ENCODE data around the gene PTK7.

Gene PTK7

GRCh38 chr6:43170931-43171706, 95.0 kb downstream of the PTK7 start, which contains the start of gene SRF:
SRF (plus strand) TSS chr6:43171269; CDS start chr6:43171657, 388 bp downstream.
- WGBS, result under 1% methylated on average over 62 of the region's 83 CpGs
- Histone ChIP-seq H3K4me1 (ENCODE audit: control insufficient read depth, insufficient read depth, low read depth, low read length) (peaks cover 26% of the 10 kb centered on the region), H2BK12ac (ENCODE audit: low read length in 2 of 2) (peak within 1 kb of the TSS in 1 of 2 experiments; percentile 76)

GRCh38 chr6:43171707-43172103, 95.6 kb downstream of the PTK7 start:
- H2BK5ac ChIP-seq (ENCODE audit: low read depth, low read length, poor library complexity, severe bottlenecking), result peak overlapping the region; percentile 96
- H4K8ac ChIP-seq (ENCODE audit: low read length), result peak overlapping the region; percentile 88
- peak overlapping the region; percentile 83 for H3K27ac ChIP-seq (ENCODE audit: low read length, poor library complexity, severe bottlenecking)
- H2BK120ac ChIP-seq (ENCODE audit: low read depth, low read length), result peak overlapping the region; percentile 97
- H2BK12ac ChIP-seq (ENCODE audit: low read length in 2 of 2), result no peak overlapping the region
- peak overlapping the region; percentile 100 for H2BK15ac ChIP-seq (ENCODE audit: low read depth, poor library complexity, severe bottlenecking)
- H2AK5ac ChIP-seq (ENCODE audit: low read length, severe bottlenecking), result peak overlapping the region; percentile 58
- 1% methylated on average over 39 of the region's 57 CpGs for WGBS
- peak overlapping the region; percentile 73 for H2AFZ ChIP-seq (ENCODE audit: low read depth, low read length)
- H4K91ac ChIP-seq (ENCODE audit: low read length), result peak overlapping the region; percentile 96
- no peaks in the 10 kb centered on the region for H3K27me3 ChIP-seq (ENCODE audit: control insufficient read depth in 1 of 2, insufficient read depth in 1 of 2, low read length in 2 of 2)
- H3K18ac ChIP-seq (ENCODE audit: low read depth in 1 of 2, low read length in 2 of 2), result peak overlapping the region; percentile 89 to 95
- H3K36me3 ChIP-seq (ENCODE audit: control insufficient read depth in 1 of 2, insufficient read depth in 2 of 2, low read depth in 1 of 2, low read length in 2 of 2), result peaks cover 18% of the 10 kb centered on the region in 2 experiments
- peak overlapping the region; percentile 90 for H3K4me3 ChIP-seq (ENCODE audit: insufficient read depth in 1 of 2, low read depth in 1 of 2, low read length in 2 of 2)
- peak overlapping the region; percentile 74 to 95 for H3K14ac ChIP-seq (ENCODE audit: low read length in 2 of 2)
- peak overlapping the region; percentile 94 for H3K9ac ChIP-seq (ENCODE audit: low read length)
- H3K23ac ChIP-seq (ENCODE audit: low read length in 2 of 2), result peak overlapping the region in 1 of 2 experiments; percentile 92
- peak overlapping the region; percentile 89 to 95 for H3K4ac ChIP-seq (ENCODE audit: low read depth in 1 of 2, low read length in 2 of 2)
- peaks cover 12% of the 10 kb centered on the region for H3K79me1 ChIP-seq (replicated peaks; ENCODE audit: low read length, poor library complexity, severe bottlenecking)
- no peak for DNase-seq
- H3K4me2 ChIP-seq (ENCODE audit: low read length, poor library complexity, severe bottlenecking), result peak overlapping the region; percentile 80
- peaks cover 29% of the 10 kb centered on the region for H3K4me1 ChIP-seq (ENCODE audit: control insufficient read depth, insufficient read depth, low read depth, low read length)
- H3K9me3 ChIP-seq (ENCODE audit: control insufficient read depth, low read length), result no peaks in the 10 kb centered on the region

More at GRCh38 chr6:43170931-43171706, 95.0 kb downstream of the PTK7 start, which contains the start of gene SRF:
- Histone ChIP-seq H2BK5ac (ENCODE audit: low read depth, low read length, poor library complexity, severe bottlenecking) (peak within 1 kb of the TSS; percentile 96), H3K14ac (ENCODE audit: low read length in 2 of 2) (peak within 1 kb of the TSS; percentile 74 to 95), H3K23ac (ENCODE audit: low read length in 2 of 2) (peak within 1 kb of the TSS in 1 of 2 experiments; percentile 92), H3K27me3 (ENCODE audit: control insufficient read depth in 1 of 2, insufficient read depth in 1 of 2, low read length in 2 of 2) (no peaks in the 10 kb centered on the region), H3K36me3 (ENCODE audit: control insufficient read depth in 1 of 2, insufficient read depth in 2 of 2, low read depth in 1 of 2, low read length in 2 of 2) (peaks cover 12% of the 10 kb centered on the region in 2 experiments), H4K8ac (ENCODE audit: low read length) (peak within 1 kb of the TSS; percentile 88), H2AK5ac (ENCODE audit: low read length, severe bottlenecking) (peak within 1 kb of the TSS; percentile 58), H3K27ac (ENCODE audit: low read length, poor library complexity, severe bottlenecking) (peak within 1 kb of the TSS; percentile 97), H3K4ac (ENCODE audit: low read depth in 1 of 2, low read length in 2 of 2) (peak within 1 kb of the TSS; percentile 89 to 95), H3K9me3 (ENCODE audit: control insufficient read depth, low read length) (no peaks in the 10 kb centered on the region), H2BK120ac (ENCODE audit: low read depth, low read length) (peak within 1 kb of the TSS; percentile 97), H4K91ac (ENCODE audit: low read length) (peak within 1 kb of the TSS; percentile 96), H2AFZ (ENCODE audit: low read depth, low read length) (peak within 1 kb of the TSS; percentile 90), H3K79me1 (replicated peaks; ENCODE audit: low read length, poor library complexity, severe bottlenecking) (peaks cover 7% of the 10 kb centered on the region), H3K4me3 (ENCODE audit: insufficient read depth in 1 of 2, low read depth in 1 of 2, low read length in 2 of 2) (peak within 1 kb of the TSS; percentile 90), H3K4me2 (ENCODE audit: low read length, poor library complexity, severe bottlenecking) (peak within 1 kb of the TSS; percentile 94), H3K9ac (ENCODE audit: low read length) (peak within 1 kb of the TSS; percentile 94), H2BK15ac (ENCODE audit: low read depth, poor library complexity, severe bottlenecking) (peak within 1 kb of the TSS; percentile 100), H3K18ac (ENCODE audit: low read depth in 1 of 2, low read length in 2 of 2) (peak within 1 kb of the TSS; percentile 89 to 95)
- peak; percentile 100 for DNase-seq

- Histone ChIP-seq H3K23ac (ENCODE audit: low read length in 2 of 2) (peak overlapping the region; percentile 20 to 30), H3K9me3 (ENCODE audit: control insufficient read depth, low read length) (no peaks in the 10 kb centered on the region), H2BK120ac (ENCODE audit: low read depth, low read length) (peak overlapping the region; percentile 97), H3K4me2 (ENCODE audit: low read length, poor library complexity, severe bottlenecking) (peak overlapping the region; percentile 80), H3K79me1 (replicated peaks; ENCODE audit: low read length, poor library complexity, severe bottlenecking) (peaks cover 12% of the 10 kb centered on the region), H2BK12ac (ENCODE audit: low read length in 2 of 2) (peak overlapping the region; percentile 11 to 26), H3K27me3 (ENCODE audit: control insufficient read depth in 1 of 2, insufficient read depth in 1 of 2, low read length in 2 of 2) (no peaks in the 10 kb centered on the region), H3K36me3 (ENCODE audit: control insufficient read depth in 1 of 2, insufficient read depth in 2 of 2, low read depth in 1 of 2, low read length in 2 of 2) (peaks cover 18 to 21% of the 10 kb centered on the region in 2 experiments), H2BK15ac (ENCODE audit: low read depth, poor library complexity, severe bottlenecking) (peak overlapping the region; percentile 2), H2AK5ac (ENCODE audit: low read length, severe bottlenecking) (peak overlapping the region; percentile 58), H4K8ac (ENCODE audit: low read length) (peak overlapping the region; percentile 88), H3K18ac (ENCODE audit: low read depth in 1 of 2, low read length in 2 of 2) (peak overlapping the region; percentile 89 to 95), H3K4me1 (ENCODE audit: control insufficient read depth, insufficient read depth, low read depth, low read length) (peaks cover 29% of the 10 kb centered on the region), H3K14ac (ENCODE audit: low read length in 2 of 2) (peak overlapping the region; percentile 74 to 95), H3K4me3 (ENCODE audit: insufficient read depth in 1 of 2, low read depth in 1 of 2, low read length in 2 of 2) (peak overlapping the region; percentile 90), H2AFZ (ENCODE audit: low read depth, low read length) (peak overlapping the region; percentile 73), H2BK5ac (ENCODE audit: low read depth, low read length, poor library complexity, severe bottlenecking) (peak overlapping the region; percentile 96), H3K27ac (ENCODE audit: low read length, poor library complexity, severe bottlenecking) (peak overlapping the region; percentile 83), H3K9ac (ENCODE audit: low read length) (peak overlapping the region; percentile 94), H3K4ac (ENCODE audit: low read depth in 1 of 2, low read length in 2 of 2) (peak overlapping the region; percentile 89 to 95), H4K91ac (ENCODE audit: low read length) (peak overlapping the region; percentile 96)
- 3% methylated on average over 46 of the region's 46 CpGs for WGBS
- peak; percentile 43 for DNase-seq
Measured at GRCh38 chr6:43172104-43173007, 96.2 kb downstream of the PTK7 start.

Data from mesenchymal stem cell (in vitro differentiated cells and primary cell).